Hypothalamus (tissue), 51 donors: Measurements from ENCODE around the gene ECHS1.
A peak's percentile ranks its signal among the peaks of the same experiment; 100 is the strongest.

Source experiments
- DNase-seq, 51 donors: peaks; one replicate each; lab custom pipeline; 2025; lab: John Stamatoyannopoulos, UW

The ECHS1 gene

DNA sequence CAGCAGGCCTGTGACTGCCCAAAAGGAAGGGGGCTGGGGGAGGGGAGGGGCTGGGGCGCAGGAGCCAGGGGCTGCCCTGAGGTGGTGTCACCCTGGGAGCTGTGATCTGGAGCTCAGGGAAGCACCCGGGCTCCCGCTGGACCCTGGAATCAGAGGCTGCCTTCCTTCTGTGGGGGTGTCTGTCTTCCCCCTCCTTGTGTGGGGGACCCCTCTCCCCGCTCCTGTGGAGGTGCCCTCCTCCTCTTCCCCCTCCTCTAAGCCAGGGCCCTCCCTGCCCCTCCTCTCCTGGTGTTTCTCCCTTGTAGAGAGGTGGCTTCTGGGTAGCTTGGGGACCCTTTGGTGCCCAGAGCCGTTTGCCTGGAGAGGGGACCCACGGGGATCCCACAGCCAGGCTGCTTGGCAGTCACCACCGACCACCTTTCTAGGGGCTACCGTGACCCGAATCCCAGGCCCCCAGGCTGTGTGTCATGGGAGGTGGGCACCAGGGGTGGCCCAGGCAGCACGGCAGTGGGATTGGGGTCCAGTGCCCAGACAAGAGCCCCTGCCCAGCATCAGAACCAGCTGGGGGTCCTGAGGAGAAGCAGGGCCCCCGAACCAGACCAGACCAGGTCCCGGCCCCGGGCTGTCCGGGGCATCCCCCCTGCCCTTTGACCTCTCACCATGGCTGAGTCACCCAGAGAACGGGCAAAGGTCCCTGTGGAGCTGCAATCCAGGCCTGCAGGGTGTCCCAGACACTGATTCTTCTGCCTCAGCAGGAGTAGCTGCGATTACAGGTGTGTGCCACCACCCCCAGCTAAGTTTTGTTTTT lies 25.2 kb downstream of the ECHS1 start:
- no peak for DNase-seq

DNA sequence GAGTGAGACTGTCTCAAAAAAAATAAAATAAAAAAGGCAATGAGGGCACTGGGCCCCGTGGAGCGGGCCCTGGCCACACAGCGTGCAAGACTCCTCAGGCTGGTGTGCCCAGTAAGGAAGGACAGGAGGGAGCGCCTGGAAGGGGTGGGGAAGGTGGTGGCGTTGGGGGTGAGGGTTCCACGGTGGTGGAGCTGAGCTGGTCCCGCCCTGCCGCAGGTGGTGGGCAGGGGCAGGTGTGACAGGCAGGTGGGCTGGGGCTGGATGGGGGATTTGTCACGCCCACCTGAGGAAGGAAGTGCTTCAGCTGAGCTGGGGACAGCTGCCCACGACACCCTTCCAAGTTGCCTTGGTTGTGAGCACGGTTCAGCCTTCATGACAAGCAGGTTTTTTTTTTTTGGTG lies 26.7 kb downstream of the ECHS1 start:
- DNase-seq, result no peak

DNA sequence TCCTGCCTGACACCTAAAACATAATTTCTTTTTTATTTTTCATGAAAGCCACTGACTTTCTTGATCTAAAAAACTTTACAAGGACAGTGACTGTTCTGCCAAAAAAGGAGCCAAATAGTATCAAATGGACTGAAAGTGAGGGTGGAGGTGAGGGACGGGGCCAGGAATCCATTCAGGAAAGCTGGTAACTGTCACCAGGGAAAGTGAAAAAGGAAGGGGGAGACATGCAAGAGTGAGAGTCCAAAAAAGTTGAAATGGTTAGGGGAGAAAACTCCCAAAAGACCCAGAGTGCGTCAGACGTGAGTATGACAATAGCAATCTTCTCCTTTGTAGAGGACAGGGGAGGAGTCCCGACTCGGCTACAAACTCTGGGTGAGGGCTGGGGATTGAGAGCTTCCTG lies 28.9 kb downstream of the ECHS1 start:
- no peak for DNase-seq

- DNase-seq, result no peak
Measured at GRCh38 chr10:133343558-133343957, 29.6 kb downstream of the ECHS1 start.

GRCh38 chr10:133342942-133343341 lies 30.2 kb downstream of the ECHS1 start:
- DNase-seq, result no peak

DNA sequence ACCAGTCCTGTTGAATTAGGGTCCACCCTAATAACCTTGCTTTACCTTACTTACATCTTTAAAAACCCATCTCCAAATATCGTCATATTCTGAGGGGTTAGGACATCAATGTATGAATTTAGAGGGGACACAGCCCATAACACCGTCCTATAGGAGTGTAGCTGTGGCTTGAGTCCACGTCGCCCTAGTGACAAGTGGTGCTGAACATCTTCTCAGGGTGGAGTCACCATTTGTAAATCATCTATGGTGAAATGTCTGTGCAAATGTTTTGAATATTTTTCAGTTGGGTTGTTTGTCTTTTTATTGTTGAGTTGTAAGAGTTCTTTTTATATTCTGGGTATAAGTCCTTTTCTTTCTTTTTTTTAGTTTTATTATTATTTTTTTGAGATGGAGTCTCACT lies 31.2 kb downstream of the ECHS1 start:
- no peak for DNase-seq

DNA sequence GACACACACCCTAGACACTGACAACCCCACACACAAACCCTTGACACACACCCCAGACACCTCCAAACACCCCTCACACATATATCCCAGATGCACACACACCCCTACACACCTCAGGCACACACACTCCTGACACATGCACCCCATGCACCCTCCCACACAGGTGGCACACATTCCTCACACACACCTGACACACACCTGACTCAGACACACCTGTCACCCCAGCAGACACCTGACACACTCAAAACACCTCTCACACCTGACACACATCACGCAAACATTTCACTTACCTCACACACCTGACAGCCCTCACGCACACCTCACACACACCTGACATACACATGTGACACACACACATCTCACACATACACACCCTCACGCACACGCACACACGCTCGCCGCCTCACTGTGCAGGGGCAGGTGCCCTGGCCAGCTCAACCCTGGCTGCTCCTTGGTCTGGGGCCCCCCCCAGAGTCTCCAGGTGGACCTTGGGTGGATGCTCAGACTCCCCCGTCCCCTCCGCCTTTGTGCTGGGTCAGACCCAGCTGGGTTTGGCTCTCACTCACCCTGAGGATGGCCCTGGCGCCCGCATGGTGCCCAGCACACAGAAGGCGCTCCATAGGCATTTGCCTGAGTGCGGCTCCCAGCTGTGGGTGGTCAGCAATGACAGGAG lies 33.3 kb downstream of the ECHS1 start:
- no peak for DNase-seq

DNA sequence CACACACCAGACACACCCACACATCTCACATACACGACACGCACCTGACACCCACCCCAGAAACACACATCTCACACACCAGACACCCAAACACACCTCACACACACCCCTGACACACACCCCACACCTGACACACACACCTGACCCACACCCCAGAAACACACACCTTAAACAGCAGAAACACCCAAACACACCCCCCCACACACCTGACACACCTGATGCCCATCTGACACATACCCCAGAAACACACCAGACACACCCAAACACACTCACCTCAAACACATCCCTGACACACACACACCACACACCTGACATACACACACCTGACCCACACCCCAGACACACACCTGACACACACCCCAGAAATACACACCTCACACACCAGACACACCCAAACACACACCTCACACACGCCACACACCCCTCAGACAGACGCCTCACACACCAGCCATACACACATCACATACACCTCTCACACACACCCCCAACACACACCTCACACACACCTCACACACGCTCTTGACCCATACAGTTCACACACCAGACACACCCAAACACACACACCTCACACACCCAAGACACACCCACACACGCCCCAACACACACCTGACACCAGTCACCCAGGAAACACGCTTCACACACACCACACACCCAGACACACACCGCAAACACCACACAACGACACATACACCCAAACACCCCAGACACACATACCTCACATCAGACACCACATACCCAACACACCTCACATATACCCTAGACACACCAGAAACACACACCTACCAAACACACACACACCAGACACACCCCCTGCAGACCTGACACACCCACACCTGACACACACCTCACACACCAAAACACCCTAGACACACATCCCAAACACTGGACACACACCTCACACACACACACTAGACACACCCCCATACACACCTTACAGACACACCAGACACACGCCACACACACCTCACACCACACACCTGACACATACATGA lies 34.8 kb downstream of the ECHS1 start:
- no peak for DNase-seq

DNA sequence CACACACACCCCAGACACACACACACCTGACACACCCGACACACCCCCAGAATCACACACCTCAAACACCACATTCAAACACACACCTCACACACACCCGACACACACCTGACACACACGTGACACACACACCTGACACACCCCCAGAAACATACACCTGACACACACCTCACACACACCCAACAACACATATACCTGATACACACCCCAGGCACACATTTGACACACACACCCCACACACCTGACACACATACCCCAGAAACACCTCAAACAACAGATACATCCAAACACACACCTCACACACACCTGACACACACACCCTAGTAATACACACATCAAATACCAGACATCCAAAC lies 35.8 kb downstream of the ECHS1 start:
- DNase-seq, result no peak

DNA sequence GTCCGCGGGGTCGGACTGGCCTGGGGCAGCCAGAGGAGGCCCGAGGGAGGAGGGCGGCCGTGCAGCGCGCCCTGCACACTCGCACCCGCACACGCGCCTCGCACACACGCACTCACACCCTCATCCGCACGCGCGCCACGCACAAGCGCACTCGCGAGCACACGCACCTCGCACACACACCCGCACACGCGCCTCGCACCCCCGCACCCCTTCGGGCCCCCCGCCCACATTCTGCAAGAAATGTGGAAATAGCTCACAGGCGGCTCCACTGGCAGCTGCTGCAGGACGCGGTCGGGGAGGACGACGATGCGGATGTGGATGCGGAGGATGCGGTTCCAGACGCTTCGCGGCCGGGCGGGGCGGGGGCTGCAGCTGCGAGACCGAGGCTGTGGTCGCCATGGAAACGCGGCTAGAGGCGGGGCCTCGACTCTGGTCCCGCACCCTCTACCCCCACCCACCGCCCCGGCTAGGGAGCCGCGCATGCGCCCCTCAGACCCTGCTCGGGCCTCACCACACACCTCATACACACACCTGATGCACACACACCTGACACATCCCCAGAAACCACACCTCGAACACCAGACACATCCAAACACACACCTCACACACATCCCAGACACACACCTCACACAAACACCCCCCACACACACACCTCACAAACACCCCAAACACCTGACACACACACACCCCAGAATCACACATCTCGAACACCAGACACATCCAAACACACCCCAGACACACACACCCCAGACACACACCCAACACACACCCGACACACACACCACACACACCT lies 36.4 kb downstream of the ECHS1 start, which contains the start of gene CALY:
TSS of gene CALY (minus strand) at position 320 of the 793 bp plus-strand sequence. CDS start 7,907 bp downstream, outside the sequence.
- DNase-seq, result peak in 34 of 51 donors; percentile 16 to 81 (median 54)

- DNase-seq, result no peak
Measured at GRCh38 chr10:133336118-133336576, 37.0 kb downstream of the ECHS1 start.

GRCh38 chr10:133335246-133336117 lies 37.7 kb downstream of the ECHS1 start:
- peak in 23 of 51 donors; percentile 5 to 91 (median 48) for DNase-seq

- DNase-seq, result no peak
Measured at GRCh38 chr10:133334503-133335245, 38.5 kb downstream of the ECHS1 start.

- DNase-seq, result no peak
Measured at GRCh38 chr10:133332936-133333699, 40.0 kb downstream of the ECHS1 start.

DNA sequence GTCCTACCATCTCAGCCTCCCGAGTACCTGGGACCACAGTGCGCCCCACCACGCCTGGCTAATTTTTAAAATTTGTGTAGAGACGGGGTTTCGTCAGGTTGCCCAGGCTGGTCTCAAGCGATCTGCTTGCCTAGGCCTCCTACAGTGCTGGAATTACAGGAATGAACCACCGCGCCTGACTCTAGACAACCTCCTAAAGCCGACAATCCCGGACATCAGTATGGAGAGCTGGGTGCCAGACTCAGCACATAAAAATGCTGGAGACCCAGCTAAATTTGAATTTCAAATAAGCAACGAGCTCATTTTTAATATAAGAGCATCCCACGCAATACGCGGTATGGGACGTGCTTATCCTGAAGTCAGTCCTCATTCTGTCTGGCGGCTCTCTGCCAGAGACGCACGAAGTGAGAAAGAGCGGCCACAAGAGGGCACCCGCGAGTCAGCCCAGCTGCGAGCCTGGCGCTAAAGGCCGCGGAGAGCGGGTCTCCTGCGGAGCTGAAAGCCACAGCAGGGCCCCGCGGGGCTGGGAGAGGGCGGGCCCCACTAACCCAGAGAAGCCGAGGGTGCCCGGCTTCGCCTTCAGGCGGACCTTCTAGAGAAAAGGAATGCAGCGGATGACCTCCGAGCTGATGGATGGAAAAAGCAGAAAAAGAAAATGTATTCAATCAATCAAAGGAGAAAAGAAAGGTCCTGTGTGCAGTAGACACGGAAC lies 43.5 kb downstream of the ECHS1 start:
- DNase-seq, result peak in 48 of 51 donors; percentile 16 to 91 (median 72)
